Measurements from ENCODE around the gene UBXN11.

Gene UBXN11

GRCh38 chr1:26315874-26316850 lies 9.7 kb upstream of the UBXN11 start:
- TF ChIP-seq TAF1 (IDR thresholded peaks at IDR 0.05; ENCODE audit: low read depth) (no peak), TEAD4 (IDR thresholded peaks at IDR 0.05) (no peak), CEBPB (IDR thresholded peaks at IDR 0.05) (no peak), CREB1 (IDR thresholded peaks at IDR 0.05; ENCODE audit: low read depth) (no peak), RAD21 (IDR thresholded peaks at IDR 0.05; ENCODE audit: low read depth) (no peak), USF1 (IDR thresholded peaks at IDR 0.05) (no peak), REST (IDR thresholded peaks at IDR 0.05; ENCODE audit: low read depth) (no peak), NFIC (IDR thresholded peaks at IDR 0.05) (no peak), EGR1 (IDR thresholded peaks at IDR 0.05) (no peak), YY1 (IDR thresholded peaks at IDR 0.05; ENCODE audit: low read depth) (no peak), EP300 (IDR thresholded peaks at IDR 0.05; ENCODE audit: borderline replicate concordance) (no peak), MAX (IDR thresholded peaks at IDR 0.05) (no peak), ZBTB7A (IDR thresholded peaks at IDR 0.05; ENCODE audit: low read depth) (no peak), TCF12 (IDR thresholded peaks at IDR 0.05; ENCODE audit: low read depth) (no peak), FOXM1 (IDR thresholded peaks at IDR 0.05; ENCODE audit: borderline replicate concordance, low read depth) (no peak)

- TF ChIP-seq RAD21 (IDR thresholded peaks at IDR 0.05; ENCODE audit: low read depth) = no peak
- no peak for TF ChIP-seq ZBTB7A (IDR thresholded peaks at IDR 0.05; ENCODE audit: low read depth)
- no peak for TF ChIP-seq CEBPB (IDR thresholded peaks at IDR 0.05)
- TF ChIP-seq YY1 (IDR thresholded peaks at IDR 0.05; ENCODE audit: low read depth) = no peak
- TF ChIP-seq NFIC (IDR thresholded peaks at IDR 0.05) = no peak
- TF ChIP-seq MAX (IDR thresholded peaks at IDR 0.05) = no peak
- no peak for TF ChIP-seq TCF12 (IDR thresholded peaks at IDR 0.05; ENCODE audit: low read depth)
- no peak for TF ChIP-seq USF1 (IDR thresholded peaks at IDR 0.05)
- no peak for TF ChIP-seq CREB1 (IDR thresholded peaks at IDR 0.05; ENCODE audit: low read depth)
- no peak for TF ChIP-seq FOXM1 (IDR thresholded peaks at IDR 0.05; ENCODE audit: borderline replicate concordance, low read depth)
- no peak for TF ChIP-seq EGR1 (IDR thresholded peaks at IDR 0.05)
- TF ChIP-seq EP300 (IDR thresholded peaks at IDR 0.05; ENCODE audit: borderline replicate concordance) = no peak
- no peak for TF ChIP-seq TAF1 (IDR thresholded peaks at IDR 0.05; ENCODE audit: low read depth)
- TF ChIP-seq REST (IDR thresholded peaks at IDR 0.05; ENCODE audit: low read depth) = no peak
- no peak for TF ChIP-seq TEAD4 (IDR thresholded peaks at IDR 0.05)
Observed at GRCh38 chr1:26314501-26314900, 8.1 kb upstream of the UBXN11 start.

GRCh38 chr1:26307363-26307781 lies 936 bp upstream of the UBXN11 start:
- TF ChIP-seq TEAD4 (IDR thresholded peaks at IDR 0.05) = no peak
- no peak for TF ChIP-seq ZBTB7A (IDR thresholded peaks at IDR 0.05; ENCODE audit: low read depth)
- no peak for TF ChIP-seq TAF1 (IDR thresholded peaks at IDR 0.05; ENCODE audit: low read depth)
- no peak for TF ChIP-seq YY1 (IDR thresholded peaks at IDR 0.05; ENCODE audit: low read depth)
- TF ChIP-seq CEBPB (IDR thresholded peaks at IDR 0.05) = no peak
- no peak for TF ChIP-seq CREB1 (IDR thresholded peaks at IDR 0.05; ENCODE audit: low read depth)
- TF ChIP-seq REST (IDR thresholded peaks at IDR 0.05; ENCODE audit: low read depth) = no peak
- no peak for TF ChIP-seq USF1 (IDR thresholded peaks at IDR 0.05)
- no peak for TF ChIP-seq EGR1 (IDR thresholded peaks at IDR 0.05)
- TF ChIP-seq EP300 (IDR thresholded peaks at IDR 0.05; ENCODE audit: borderline replicate concordance) = no peak
- TF ChIP-seq MAX (IDR thresholded peaks at IDR 0.05) = no peak
- TF ChIP-seq FOXM1 (IDR thresholded peaks at IDR 0.05; ENCODE audit: borderline replicate concordance, low read depth) = no peak
- TF ChIP-seq TCF12 (IDR thresholded peaks at IDR 0.05; ENCODE audit: low read depth) = no peak
- TF ChIP-seq NFIC (IDR thresholded peaks at IDR 0.05) = no peak
- TF ChIP-seq RAD21 (IDR thresholded peaks at IDR 0.05; ENCODE audit: low read depth) = no peak

Measured in Ishikawa (cell line).